NCI-H2029 (cell line): Measurements from ENCODE around the gene EMILIN1.

Experiments
- DNase-seq: peaks from one replicate; lab custom pipeline; 2025; lab: John Stamatoyannopoulos, UW

EMILIN1 gene

GRCh38 chr2:27123302-27124150 lies 45.1 kb downstream of the EMILIN1 start, which contains the start of gene ABHD1:
TSS of gene ABHD1 (plus strand) at chr2:27123815. CDS start at chr2:27123949, 134 bp downstream.
- DNase-seq = no peak

- DNase-seq = no peak
Measured at GRCh38 chr2:27125104-27125503, 46.7 kb downstream of the EMILIN1 start.

- no peak for DNase-seq
Measured at GRCh38 chr2:27126252-27126710, 47.9 kb downstream of the EMILIN1 start.

- no peak for DNase-seq
Measured at GRCh38 chr2:27127883-27128667, 49.7 kb downstream of the EMILIN1 start.

- DNase-seq = no peak
Measured at GRCh38 chr2:27128668-27129571, 50.5 kb downstream of the EMILIN1 start.

GRCh38 chr2:27130396-27130795 lies 52.0 kb downstream of the EMILIN1 start:
- no peak for DNase-seq

GRCh38 chr2:27131429-27131828 lies 53.0 kb downstream of the EMILIN1 start:
- DNase-seq = no peak

GRCh38 chr2:27133195-27133875 lies 54.9 kb downstream of the EMILIN1 start:
- DNase-seq = no peak

- DNase-seq = peak; percentile 93
Measured at GRCh38 chr2:27133905-27134780, 55.7 kb downstream of the EMILIN1 start, which contains the start of gene PREB. TSS of gene PREB (minus strand) at chr2:27134636. CDS start at chr2:27134421, 215 bp downstream.

- DNase-seq = no peak
Measured at GRCh38 chr2:27134781-27135477, 56.5 kb downstream of the EMILIN1 start.

GRCh38 chr2:27135478-27135955 lies 57.1 kb downstream of the EMILIN1 start:
- DNase-seq = no peak
